RWPE1 (cell line): ENCODE measurements around the gene COL25A1.
"Not testable (repeated sequence)": the region's sequence is repeated elsewhere in the genome, so short reads cannot be mapped to it uniquely, and the experiment has no call there.

Experiments used
- CTCF ChIA-PET: fragments of 350-600 bp; sonication (Branson Sonifier 250); formaldehyde crosslinking; extraction: SDS; loops from one replicate; lab custom pipeline; 2021; lab: Yijun Ruan, JAX
- POLR2A ChIA-PET: fragments of 400-600 bp; formaldehyde crosslinking; extraction: SDS; loops from one replicate; lab custom pipeline; 2020; ENCODE audit warnings: antibody characterized with exemption; ENCODE audit not compliant: low non-redundant PET; lab: Yijun Ruan, JAX
- DNase-seq: peaks from one replicate; pipeline ENCODE4 v3.0.0; 2012; ENCODE audit warnings: low spot score
- H3K27ac ChIP-seq: fragments of 450-650 bp; 2 replicates; pipeline ENCODE4 v1.5.1; 2017
- CTCF ChIP-seq: fragments of 450-650 bp; conservative IDR thresholded peaks from 2 replicates; pipeline ENCODE4 v1.5.1; 2017; ENCODE audit warnings: low read depth, mild to moderate bottlenecking

COL25A1 gene

GRCh38 chr4:108943371-108943770, 359.1 kb downstream of the COL25A1 start:
- no peak for TF ChIP-seq CTCF
- ChIA-PET POLR2A (no interaction called here), CTCF (no interaction called here)
- DNase-seq: no peak
- no peak overlapping the region for H3K27ac ChIP-seq

- DNase-seq: no peak
Measured at GRCh38 chr4:108941904-108942430, 360.5 kb downstream of the COL25A1 start.

GRCh38 chr4:108940634-108941033, 361.8 kb downstream of the COL25A1 start:
- TF ChIP-seq CTCF: no peak
- DNase-seq: no peak
- ChIA-PET CTCF (interaction anchor here (0.6 kb wide), 1 partner anchor 16 kb away, joined by 5 read pairs; no protein-coding TSS in a partner anchor), POLR2A (no interaction called here)
- no peak overlapping the region for H3K27ac ChIP-seq

More at GRCh38 chr4:108941904-108942430, 360.5 kb downstream of the COL25A1 start:
- no peak overlapping the region for H3K27ac ChIP-seq
- TF ChIP-seq CTCF: no peak
- POLR2A ChIA-PET: no interaction called here
- CTCF ChIA-PET: no interaction called here

GRCh38 chr4:108940149-108940548, 362.3 kb downstream of the COL25A1 start:
- TF ChIP-seq CTCF: no peak
- POLR2A ChIA-PET: no interaction called here
- CTCF ChIA-PET: interaction anchor here (0.6 kb wide), 2 partner anchors 16 to 94 kb away, joined by 3 to 5 read pairs; no protein-coding TSS in a partner anchor
- peak; percentile 1 for DNase-seq
- H3K27ac ChIP-seq: no peak overlapping the region

- TF ChIP-seq CTCF: no peak
- no peak for DNase-seq
Measured at GRCh38 chr4:108937066-108937465, 365.4 kb downstream of the COL25A1 start.

GRCh38 chr4:108933925-108934324, 368.5 kb downstream of the COL25A1 start:
- CTCF ChIA-PET, POLR2A ChIA-PET, DNase-seq, H3K27ac ChIP-seq: not testable (repeated sequence)

More at GRCh38 chr4:108937066-108937465, 365.4 kb downstream of the COL25A1 start:
- H3K27ac ChIP-seq: no peak overlapping the region
- CTCF ChIA-PET: interaction anchor here (0.6 to 0.7 kb wide), 3 partner anchors 19 to 800 kb away, joined by 3 to 5 read pairs (median 3); no protein-coding TSS in a partner anchor
- POLR2A ChIA-PET: no interaction called here

GRCh38 chr4:108933046-108933445, 369.4 kb downstream of the COL25A1 start:
- no peak for TF ChIP-seq CTCF
- H3K27ac ChIP-seq: no peak overlapping the region
- POLR2A ChIA-PET: no interaction called here
- DNase-seq: no peak
- CTCF ChIA-PET: no interaction called here
